Activated CD4-positive, alpha-beta T cell treated with anti-CD3 and anti-CD28 coated beads, Interleukin-10, Interleukin-2, amounts not matched to agents 100 ng/mL and 50 ng/mL, durations not matched to agents 16 hours and 8 hours (primary cell): ENCODE data around the gene ZNF557.
"Not testable (repeated sequence)": the region's sequence is repeated elsewhere in the genome, so short reads cannot be mapped to it uniquely, and the experiment has no call there.

Experiments used
- DNase-seq: peaks from one replicate; pipeline ENCODE4 v3.0.0-alpha.2; 2020

The ZNF557 gene

GRCh38 chr19:7069042-7069903 is at the start of gene ZNF557:
ZNF557 (plus strand) TSS chr19:7069703; CDS start chr19:7075075, 5,372 bp downstream.
- peak; percentile 99 for DNase-seq

- not testable (repeated sequence) for DNase-seq
Observed at GRCh38 chr19:7021331-7021730, 48.2 kb upstream of the ZNF557 start, which contains the start of gene MBD3L2B. MBD3L2B (minus strand) TSS chr19:7021431; CDS start chr19:7021397, 34 bp downstream.

DNA sequence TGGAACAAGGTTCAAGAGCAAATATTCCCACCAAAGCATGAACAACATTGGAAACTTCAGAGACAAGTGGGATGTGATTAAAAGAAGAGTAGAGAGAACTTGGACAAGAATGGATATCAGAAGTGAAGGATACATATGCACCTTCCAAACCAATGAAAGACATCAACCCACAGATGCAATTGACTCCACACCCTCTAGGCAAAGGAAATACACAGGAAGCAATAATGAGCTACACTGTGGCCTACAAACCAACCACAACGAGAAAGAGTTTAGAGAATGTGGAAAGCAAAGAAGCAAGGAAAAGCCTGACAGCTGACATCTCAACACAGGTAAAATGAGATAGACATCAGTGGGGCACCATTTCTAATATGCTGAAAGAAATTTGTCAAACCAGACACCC is 40.7 kb upstream of the ZNF557 start:
- DNase-seq, result not testable (repeated sequence)

DNA sequence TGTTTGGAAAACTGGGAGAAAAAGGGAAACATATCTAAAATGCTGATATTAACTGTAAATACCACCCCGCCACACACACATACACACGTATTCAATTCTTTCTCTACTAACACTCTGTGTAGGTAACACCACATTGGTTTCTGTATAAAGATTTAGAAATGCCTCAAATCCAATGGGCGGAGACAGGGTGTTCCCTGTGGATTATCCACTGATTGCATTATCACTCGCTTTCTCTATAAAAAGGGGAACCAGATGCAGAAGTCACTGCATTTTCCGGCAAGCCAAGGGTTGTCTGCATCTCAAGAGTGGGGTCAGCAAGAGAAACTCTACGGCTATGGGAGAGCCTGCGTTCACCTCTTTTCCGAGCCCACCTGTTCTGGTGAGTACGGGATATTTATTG is 39.2 kb upstream of the ZNF557 start, which contains the start of gene MBD3L5:
MBD3L5 (plus strand) TSS at position 301 of the 400 bp plus-strand sequence; CDS start at position 335, 34 bp downstream.
- DNase-seq, result not testable (repeated sequence)

DNA sequence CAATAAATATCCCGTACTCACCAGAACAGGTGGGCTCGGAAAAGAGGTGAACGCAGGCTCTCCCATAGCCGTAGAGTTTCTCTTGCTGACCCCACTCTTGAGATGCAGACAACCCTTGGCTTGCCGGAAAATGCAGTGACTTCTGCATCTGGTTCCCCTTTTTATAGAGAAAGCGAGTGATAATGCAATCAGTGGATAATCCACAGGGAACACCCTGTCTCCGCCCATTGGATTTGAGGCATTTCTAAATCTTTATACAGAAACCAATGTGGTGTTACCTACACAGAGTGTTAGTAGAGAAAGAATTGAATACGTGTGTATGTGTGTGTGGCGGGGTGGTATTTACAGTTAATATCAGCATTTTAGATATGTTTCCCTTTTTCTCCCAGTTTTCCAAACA is 29.4 kb upstream of the ZNF557 start, which contains the start of gene MBD3L4:
MBD3L4 (minus strand) TSS at position 101 of the 400 bp plus-strand sequence; CDS start at position 66, 35 bp downstream.
- DNase-seq, result not testable (repeated sequence)

DNA sequence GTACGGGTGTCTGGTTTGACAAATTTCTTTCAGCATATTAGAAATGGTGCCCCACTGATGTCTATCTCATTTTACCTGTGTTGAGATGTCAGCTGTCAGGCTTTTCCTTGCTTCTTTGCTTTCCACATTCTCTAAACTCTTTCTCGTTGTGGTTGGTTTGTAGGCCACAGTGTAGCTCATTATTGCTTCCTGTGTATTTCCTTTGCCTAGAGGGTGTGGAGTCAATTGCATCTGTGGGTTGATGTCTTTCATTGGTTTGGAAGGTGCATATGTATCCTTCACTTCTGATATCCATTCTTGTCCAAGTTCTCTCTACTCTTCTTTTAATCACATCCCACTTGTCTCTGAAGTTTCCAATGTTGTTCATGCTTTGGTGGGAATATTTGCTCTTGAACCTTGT is 27.9 kb upstream of the ZNF557 start:
- not testable (repeated sequence) for DNase-seq

DNA sequence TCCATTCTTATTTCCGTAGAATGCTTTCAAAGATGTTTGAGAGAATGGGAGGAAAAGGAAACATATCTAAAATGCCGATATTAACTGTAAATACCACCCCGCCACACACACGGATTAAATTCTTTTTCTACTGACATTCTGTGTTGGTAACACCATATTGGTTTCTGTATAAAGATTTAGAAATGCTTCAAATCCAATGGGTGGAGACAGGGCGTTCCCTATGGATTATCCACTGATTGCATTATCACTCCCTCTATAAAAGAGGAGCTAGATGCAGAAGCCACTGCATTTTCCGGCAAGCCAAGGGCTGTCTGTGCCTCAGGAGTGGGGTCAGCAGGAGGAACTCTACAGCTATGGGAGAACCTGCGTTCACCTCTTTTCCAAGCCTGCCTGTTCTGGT is 20.5 kb upstream of the ZNF557 start, which contains the start of gene MBD3L2:
MBD3L2 (plus strand) TSS at position 301 of the 400 bp plus-strand sequence; CDS start at position 354, 53 bp downstream.
- DNase-seq, result not testable (repeated sequence)

GRCh38 chr19:7051421-7051820 is 18.1 kb upstream of the ZNF557 start:
- DNase-seq, result not testable (repeated sequence)

- not testable (repeated sequence) for DNase-seq
Observed at GRCh38 chr19:7052896-7053295, 16.6 kb upstream of the ZNF557 start.

GRCh38 chr19:7054635-7055368 is 14.7 kb upstream of the ZNF557 start:
- DNase-seq, result not testable (repeated sequence)

- DNase-seq, result not testable (repeated sequence)
Observed at GRCh38 chr19:7055679-7056078, 13.8 kb upstream of the ZNF557 start.

- not testable (repeated sequence) for DNase-seq
Observed at GRCh38 chr19:7056371-7056770, 13.1 kb upstream of the ZNF557 start.

DNA sequence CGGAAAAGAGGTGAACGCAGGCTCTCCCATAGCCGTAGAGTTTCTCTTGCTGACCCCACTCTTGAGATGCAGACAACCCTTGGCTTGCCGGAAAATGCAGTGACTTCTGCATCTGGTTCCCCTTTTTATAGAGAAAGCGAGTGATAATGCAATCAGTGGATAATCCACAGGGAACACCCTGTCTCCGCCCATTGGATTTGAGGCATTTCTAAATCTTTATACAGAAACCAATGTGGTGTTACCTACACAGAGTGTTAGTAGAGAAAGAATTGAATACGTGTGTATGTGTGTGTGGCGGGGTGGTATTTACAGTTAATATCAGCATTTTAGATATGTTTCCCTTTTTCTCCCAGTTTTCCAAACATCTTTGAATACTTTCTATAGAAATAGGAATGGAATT is 10.9 kb upstream of the ZNF557 start, which contains the start of gene MBD3L3:
MBD3L3 (minus strand) TSS at position 101 of the 400 bp plus-strand sequence; CDS start at position 30, 71 bp downstream.
- DNase-seq, result not testable (repeated sequence)

DNA sequence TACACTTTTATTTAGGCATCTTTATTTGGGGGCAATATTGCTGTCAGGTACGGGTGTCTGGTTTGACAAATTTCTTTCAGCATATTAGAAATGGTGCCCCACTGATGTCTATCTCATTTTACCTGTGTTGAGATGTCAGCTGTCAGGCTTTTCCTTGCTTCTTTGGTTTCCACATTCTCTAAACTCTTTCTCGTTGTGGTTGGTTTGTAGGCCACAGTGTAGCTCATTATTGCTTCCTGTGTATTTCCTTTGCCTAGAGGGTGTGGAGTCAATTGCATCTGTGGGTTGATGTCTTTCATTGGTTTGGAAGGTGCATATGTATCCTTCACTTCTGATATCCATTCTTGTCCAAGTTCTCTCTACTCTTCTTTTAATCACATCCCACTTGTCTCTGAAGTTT is 9.5 kb upstream of the ZNF557 start:
- DNase-seq, result not testable (repeated sequence)

- DNase-seq, result no peak
Observed at GRCh38 chr19:7063339-7063738, 6.2 kb upstream of the ZNF557 start.

DNA sequence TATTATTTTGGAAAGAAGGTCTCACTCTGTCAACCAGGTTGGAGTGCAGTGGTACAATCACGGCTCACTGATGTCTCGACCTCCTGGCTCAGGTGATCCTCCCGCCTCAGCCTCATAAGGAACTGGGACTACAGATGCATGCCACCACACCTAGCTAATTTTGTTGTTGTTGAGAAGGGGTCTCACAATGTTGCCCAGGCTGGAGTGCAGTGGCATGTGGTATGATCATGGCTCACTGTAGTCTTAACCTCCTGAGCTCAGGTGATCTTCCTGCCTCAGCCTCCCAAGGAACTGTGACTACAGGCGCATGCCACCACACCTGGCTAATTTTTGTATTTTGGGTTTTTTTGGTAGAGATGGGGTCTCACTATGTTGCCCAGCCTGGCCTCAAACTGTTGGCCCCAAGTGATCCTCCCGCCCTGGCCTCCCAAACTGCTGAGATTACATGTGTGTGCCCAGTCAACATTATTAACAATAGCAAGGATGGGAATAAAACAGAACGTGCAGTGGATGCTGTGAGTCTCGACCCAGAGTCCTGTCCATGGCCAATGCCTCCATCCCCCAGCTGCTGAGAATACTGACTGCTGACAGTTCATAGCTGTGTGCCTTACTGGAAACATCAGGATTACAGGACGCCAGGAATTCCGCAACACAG is 5.6 kb upstream of the ZNF557 start:
- DNase-seq, result no peak

GRCh38 chr19:7067122-7067521 is 2.4 kb upstream of the ZNF557 start:
- DNase-seq, result not testable (repeated sequence)

DNA sequence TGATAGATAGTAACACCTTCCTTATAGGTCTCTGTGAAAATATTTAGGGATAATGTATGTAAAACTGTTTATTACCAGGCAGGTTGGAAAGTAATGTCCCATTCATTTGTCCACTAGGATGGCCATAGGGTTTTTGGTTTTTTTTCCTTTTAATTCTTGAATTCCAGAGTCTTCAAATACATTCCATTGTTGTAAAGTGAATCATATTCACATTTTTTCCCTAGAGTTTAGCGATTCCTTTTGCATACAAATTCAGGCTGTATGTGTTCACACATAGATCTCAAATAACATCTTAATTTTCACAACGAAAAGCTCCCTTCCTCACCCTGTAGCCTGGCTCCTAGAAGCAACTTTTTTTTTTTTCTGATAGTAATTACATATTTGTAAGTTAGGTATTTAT is 1.8 kb upstream of the ZNF557 start:
- no peak for DNase-seq

GRCh38 chr19:7068599-7068998 is 904 bp upstream of the ZNF557 start:
- DNase-seq, result no peak

DNA sequence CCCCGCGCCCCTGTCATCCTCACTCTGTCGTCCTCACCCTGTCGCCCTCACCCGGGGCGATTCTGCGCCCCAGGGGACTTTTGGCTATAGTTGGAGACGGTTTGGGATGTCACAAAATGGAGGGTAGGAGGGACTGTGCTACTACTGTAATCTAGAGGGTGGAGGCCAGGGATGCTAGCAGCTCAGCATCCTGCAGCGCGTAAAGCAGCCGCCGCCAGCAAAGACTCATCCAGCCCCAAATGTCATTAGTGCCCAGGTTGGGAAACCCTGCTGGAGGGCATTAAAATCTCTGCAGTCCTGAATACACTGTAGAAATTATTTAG is 362 bp downstream of the ZNF557 start:
- no peak for DNase-seq

DNA sequence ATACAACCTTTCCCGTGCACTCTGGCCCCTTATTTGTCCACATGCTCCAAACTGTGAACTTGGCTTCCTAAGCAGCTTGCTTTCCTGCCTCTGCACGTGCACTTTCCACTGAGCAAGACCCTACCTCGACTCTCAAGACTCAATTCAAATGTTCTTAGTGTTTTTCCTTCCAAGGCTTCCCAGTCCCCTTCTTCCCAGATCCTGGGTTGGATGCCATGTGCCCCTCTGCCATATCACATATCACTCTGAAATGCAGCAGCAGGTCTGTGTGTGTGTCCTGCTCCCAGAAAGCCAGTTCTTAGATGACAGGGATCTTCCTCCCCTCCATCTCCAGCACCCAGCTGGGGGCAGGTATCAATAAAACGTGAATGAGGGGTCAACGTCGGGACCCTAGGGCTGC is 3.0 kb downstream of the ZNF557 start:
- no peak for DNase-seq

- DNase-seq, result no peak
Observed at GRCh38 chr19:7074705-7075282, 5.3 kb downstream of the ZNF557 start.
